Activated CD4-positive, alpha-beta T cell treated with anti-CD3 and anti-CD28 coated beads, Interleukin-2, amount 10 ng/mL, durations not matched to agents 7 days and 5 days (primary cell): Measurements from ENCODE around the gene SERP1. TPM values are rescaled to one million over a fixed set of nuclear protein-coding genes. Genes with fewer than 3 reads are reported as not detected.
"Not testable (repeated sequence)": the region's sequence is repeated elsewhere in the genome, so short reads cannot be mapped to it uniquely, and the experiment has no call there.

Experiments used
- CTCF ChIA-PET: fragments of 350-600 bp; sonication (Branson Sonifier 250); formaldehyde crosslinking; loops from one replicate; lab custom pipeline; 2021; ENCODE audit warnings: antibody characterized with exemption; lab: Charles Lee
- POLR2A ChIA-PET: fragments of 350-600 bp; sonication (Branson Sonifier 250); formaldehyde crosslinking; loops from one replicate; lab custom pipeline; 2021; ENCODE audit warnings: antibody characterized with exemption; lab: Charles Lee
- DNase-seq: peaks from one replicate; pipeline ENCODE4 v3.0.0-alpha.2; 2020
- H3K27ac Mint-ChIP-seq: one replicate; pipeline ENCODE4 v1.8.0; 2021; ENCODE audit warnings: mild to moderate bottlenecking, moderate library complexity, mixed read lengths
- H3K27me3 Mint-ChIP-seq: one replicate; pipeline ENCODE4 v1.8.0; 2021; ENCODE audit warnings: mixed read lengths
- H3K36me3 Mint-ChIP-seq: one replicate; pipeline ENCODE4 v1.8.0; 2021; ENCODE audit warnings: low read depth, mixed read lengths
- H3K4me1 Mint-ChIP-seq: one replicate; pipeline ENCODE4 v1.8.0; 2021; ENCODE audit warnings: mixed read lengths
- H3K4me3 Mint-ChIP-seq: one replicate; pipeline ENCODE4 v1.8.0; 2021; ENCODE audit warnings: mild to moderate bottlenecking, moderate library complexity, mixed read lengths
- H3K9me3 Mint-ChIP-seq: one replicate; pipeline ENCODE4 v1.8.0; 2021; ENCODE audit warnings: mixed read lengths
- total RNA-seq, 2 experiments: library from RNA; stranded (reverse); gene quantifications; one replicate each; pipeline ENCODE4 v1.2.3, GENCODE V29; 2021

Gene SERP1
- total RNA-seq, 2 experiments from 2014 or later = 79.9 to 83.5 TPM

- Mint-ChIP-seq H3K4me3 (no peak overlapping the region), H3K27ac (no peak overlapping the region), H3K27me3 (peaks cover 14% of the 10 kb centered on the region), H3K4me1 (no peaks in the 10 kb centered on the region), H3K36me3 (no peaks in the 10 kb centered on the region), H3K9me3 (peaks cover 9% of the 10 kb centered on the region)
- no peak for DNase-seq
- ChIA-PET CTCF (interaction anchor here (0.6 kb wide), 1 partner anchor 255 kb away, joined by 3 read pairs; no protein-coding TSS in a partner anchor), POLR2A (no interaction called here)
Measured at GRCh38 chr3:150503402-150504099, 42.7 kb downstream of the SERP1 start.

- ChIA-PET POLR2A (interaction anchor here (0.5 kb wide), 1 partner anchor 934 kb away, joined by 4 read pairs; no protein-coding TSS in a partner anchor), CTCF (interaction anchor here (0.6 kb wide), 1 partner anchor 88 kb away, joined by 4 read pairs; no protein-coding TSS in a partner anchor)
- not testable (repeated sequence) for DNase-seq, H3K4me1 Mint-ChIP-seq, H3K9me3 Mint-ChIP-seq, H3K27me3 Mint-ChIP-seq, H3K36me3 Mint-ChIP-seq, H3K27ac Mint-ChIP-seq, H3K4me3 Mint-ChIP-seq
Measured at GRCh38 chr3:150500960-150501359, 45.3 kb downstream of the SERP1 start.

GRCh38 chr3:150497956-150498355 lies 48.3 kb downstream of the SERP1 start:
- Mint-ChIP-seq H3K4me3 (no peak overlapping the region), H3K36me3 (no peaks in the 10 kb centered on the region), H3K4me1 (no peaks in the 10 kb centered on the region), H3K9me3 (peaks cover 9% of the 10 kb centered on the region), H3K27me3 (no peaks in the 10 kb centered on the region), H3K27ac (no peak overlapping the region)
- ChIA-PET CTCF (no interaction called here), POLR2A (no interaction called here)
- no peak for DNase-seq

- DNase-seq = peak; percentile 34
- H3K9me3 Mint-ChIP-seq = no peaks in the 10 kb centered on the region
- H3K4me1 Mint-ChIP-seq = no peaks in the 10 kb centered on the region
- no peaks in the 10 kb centered on the region for H3K36me3 Mint-ChIP-seq
- no peak overlapping the region for H3K4me3 Mint-ChIP-seq
- ChIA-PET POLR2A (interaction anchor here (1.0 kb wide), 1 partner anchor 86 kb away, joined by 6 read pairs; no protein-coding TSS in a partner anchor), CTCF (interaction anchor here (0.6 to 1.9 kb wide), 4 partner anchors 9 to 148 kb away, joined by 3 to 7 read pairs (median 5); no protein-coding TSS in a partner anchor)
- no peak overlapping the region for H3K27ac Mint-ChIP-seq
- no peaks in the 10 kb centered on the region for H3K27me3 Mint-ChIP-seq
Measured at GRCh38 chr3:150495563-150496168, 50.6 kb downstream of the SERP1 start.

- Mint-ChIP-seq H3K9me3 (no peaks in the 10 kb centered on the region), H3K4me1 (no peaks in the 10 kb centered on the region), H3K4me3 (no peak overlapping the region), H3K27me3 (no peaks in the 10 kb centered on the region), H3K27ac (no peak overlapping the region), H3K36me3 (no peaks in the 10 kb centered on the region)
- POLR2A ChIA-PET = interaction anchor here (1.0 kb wide), 1 partner anchor 85 kb away, joined by 6 read pairs; no protein-coding TSS in a partner anchor
- DNase-seq = no peak
- CTCF ChIA-PET = interaction anchor here (0.6 to 1.9 kb wide), 5 partner anchors 9 to 275 kb away, joined by 3 to 7 read pairs (median 4); no protein-coding TSS in a partner anchor
Measured at GRCh38 chr3:150495149-150495548, 51.1 kb downstream of the SERP1 start.

GRCh38 chr3:150494411-150494977 lies 51.8 kb downstream of the SERP1 start:
- Mint-ChIP-seq H3K4me1 (no peaks in the 10 kb centered on the region), H3K9me3 (no peaks in the 10 kb centered on the region), H3K27me3 (no peaks in the 10 kb centered on the region), H3K4me3 (no peak overlapping the region), H3K36me3 (no peaks in the 10 kb centered on the region), H3K27ac (no peak overlapping the region)
- DNase-seq = no peak
- ChIA-PET CTCF (interaction anchor here (1.2 to 1.9 kb wide), 2 partner anchors 27 to 274 kb away, joined by 3 to 7 read pairs; no protein-coding TSS in a partner anchor), POLR2A (no interaction called here)

Other genes with a start within 250 kb of the SERP1 start
- 10 to 100 TPM; 14.8 to 19.6 TPM for gene TSC22D2, start 138.2 kb downstream of the SERP1 start, total RNA-seq
- 10 to 100 TPM; 68.3 to 91.2 TPM for gene EIF2A, start 291 bp upstream of the SERP1 start, total RNA-seq
- 100 to 1,000 TPM; 108 to 140 TPM for gene SELENOT, start 56.8 kb upstream of the SERP1 start, total RNA-seq
- gene ERICH6, start 157.4 kb upstream of the SERP1 start, total RNA-seq = under 1 TPM; 0.50 to 0.81 TPM
- 10 to 100 TPM; 30.9 to 40.8 TPM for gene SIAH2, start 216.7 kb upstream of the SERP1 start, total RNA-seq